Mammary epithelial cell (primary cell): ENCODE measurements around the gene VWA8.

Experiments used
- CTCF ChIP-seq, 2 donors: IDR thresholded peaks in 1 of 2; conservative IDR thresholded peaks in 1 of 2; 2 replicates each; pipeline ENCODE4 v1.5.1; 2011 to 2012; ENCODE audit warnings: inconsistent platforms in 2 of 2, low read length in 2 of 2, mild to moderate bottlenecking in 2 of 2, control low read depth in 1 of 2, low read depth in 1 of 2; ENCODE audit not compliant: insufficient read depth in 1 of 2; ENCODE audit errors: extremely low read depth in 1 of 2
- EZH2 ChIP-seq: IDR thresholded peaks from 2 replicates; pipeline ENCODE4 v1.6.1; 2012; ENCODE audit warnings: low read length, inconsistent platforms, borderline replicate concordance

GRCh38 chr13:41994696-41995095, 33.8 kb upstream of the VWA8 start:
- TF ChIP-seq CTCF (conservative IDR thresholded peaks at IDR 0.05 in 1 of 2, IDR thresholded peaks at IDR 0.05 in 1 of 2; ENCODE audit: extremely low read depth in 1 of 2, insufficient read depth in 1 of 2, low read depth in 1 of 2, low read length in 2 of 2) (no peak), EZH2 (no peak)
